ENCODE data around the gene MED7.

MED7 gene

DNA sequence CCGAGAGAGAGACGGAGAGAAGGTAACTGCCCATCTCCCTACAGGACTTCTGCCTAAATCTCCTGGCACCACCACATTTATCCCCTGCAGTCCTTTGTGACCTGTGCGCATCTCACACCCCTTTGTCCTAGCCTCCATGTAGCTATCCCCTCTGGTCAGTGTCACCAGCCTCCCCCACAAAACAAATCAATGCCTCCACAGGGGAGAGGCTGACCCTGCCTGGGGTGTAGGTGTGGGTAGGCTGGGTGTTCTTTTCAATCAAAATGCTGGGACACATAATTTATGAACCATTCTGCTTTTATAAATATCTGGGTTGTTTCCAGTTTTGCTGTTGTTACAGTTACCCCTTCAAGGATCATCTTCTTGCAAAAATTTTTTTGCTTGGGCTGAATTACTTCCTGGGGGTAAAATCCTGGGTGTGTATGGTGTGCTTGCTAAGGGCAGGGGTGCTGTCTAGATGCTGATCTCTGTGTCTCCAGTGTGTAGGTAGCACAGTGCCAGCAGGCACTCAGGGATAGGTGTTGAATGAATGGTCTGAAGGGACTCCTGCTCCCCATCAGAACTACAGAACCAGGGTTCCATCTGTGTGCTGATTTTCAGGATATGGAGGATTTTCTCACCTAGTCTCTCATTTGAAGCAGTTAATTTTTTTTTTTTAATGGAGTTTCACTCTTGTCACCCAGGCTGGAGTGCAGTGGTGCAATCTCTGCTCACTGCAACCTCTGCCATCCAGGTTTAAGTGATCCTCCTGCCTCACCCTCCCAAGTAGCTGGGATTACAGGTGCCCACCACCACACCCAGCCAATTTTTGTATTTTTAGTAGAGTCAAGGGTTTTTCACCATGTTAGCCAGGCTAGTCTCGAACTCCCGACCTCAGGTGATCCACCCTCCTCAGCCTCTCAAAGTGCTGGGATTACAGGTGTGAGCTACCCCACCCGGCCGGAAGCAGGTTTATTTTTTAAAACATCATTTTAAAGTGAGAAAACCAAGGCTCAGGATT is 23.8 kb upstream of the MED7 start, which contains the start of gene GARIN3:
TSS of gene GARIN3 (minus strand) at position 51 of the 1,000 bp plus-strand sequence. CDS start 96 bp downstream, outside the sequence.
- no peak for TF ChIP-seq POLR2AphosphoS5 (IDR thresholded peaks at IDR 0.05; ENCODE audit: low read depth, low read length)
- TF ChIP-seq, protein P1, sequence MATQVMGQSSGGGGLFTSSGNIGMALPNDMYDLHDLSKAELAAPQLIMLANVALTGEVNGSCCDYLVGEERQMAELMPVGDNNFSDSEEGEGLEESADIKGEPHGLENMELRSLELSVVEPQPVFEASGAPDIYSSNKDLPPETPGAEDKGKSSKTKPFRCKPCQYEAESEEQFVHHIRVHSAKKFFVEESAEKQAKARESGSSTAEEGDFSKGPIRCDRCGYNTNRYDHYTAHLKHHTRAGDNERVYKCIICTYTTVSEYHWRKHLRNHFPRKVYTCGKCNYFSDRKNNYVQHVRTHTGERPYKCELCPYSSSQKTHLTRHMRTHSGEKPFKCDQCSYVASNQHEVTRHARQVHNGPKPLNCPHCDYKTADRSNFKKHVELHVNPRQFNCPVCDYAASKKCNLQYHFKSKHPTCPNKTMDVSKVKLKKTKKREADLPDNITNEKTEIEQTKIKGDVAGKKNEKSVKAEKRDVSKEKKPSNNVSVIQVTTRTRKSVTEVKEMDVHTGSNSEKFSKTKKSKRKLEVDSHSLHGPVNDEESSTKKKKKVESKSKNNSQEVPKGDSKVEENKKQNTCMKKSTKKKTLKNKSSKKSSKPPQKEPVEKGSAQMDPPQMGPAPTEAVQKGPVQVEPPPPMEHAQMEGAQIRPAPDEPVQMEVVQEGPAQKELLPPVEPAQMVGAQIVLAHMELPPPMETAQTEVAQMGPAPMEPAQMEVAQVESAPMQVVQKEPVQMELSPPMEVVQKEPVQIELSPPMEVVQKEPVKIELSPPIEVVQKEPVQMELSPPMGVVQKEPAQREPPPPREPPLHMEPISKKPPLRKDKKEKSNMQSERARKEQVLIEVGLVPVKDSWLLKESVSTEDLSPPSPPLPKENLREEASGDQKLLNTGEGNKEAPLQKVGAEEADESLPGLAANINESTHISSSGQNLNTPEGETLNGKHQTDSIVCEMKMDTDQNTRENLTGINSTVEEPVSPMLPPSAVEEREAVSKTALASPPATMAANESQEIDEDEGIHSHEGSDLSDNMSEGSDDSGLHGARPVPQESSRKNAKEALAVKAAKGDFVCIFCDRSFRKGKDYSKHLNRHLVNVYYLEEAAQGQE (IDR thresholded peaks at IDR 0.05; ENCODE audit: insufficient read depth in 1 of 2, low read depth in 2 of 2, low read length in 2 of 2) = no peak
- no peak for TF ChIP-seq FOXP2 (optimal IDR thresholded peaks at IDR 0.05; ENCODE audit: borderline replicate concordance, extremely low read depth, extremely low read length, insufficient read depth)
- TF ChIP-seq TAF1 (IDR thresholded peaks at IDR 0.05; ENCODE audit: borderline replicate concordance, insufficient read depth, low read length) = no peak
- TF ChIP-seq SIN3A (IDR thresholded peaks at IDR 0.05; ENCODE audit: borderline replicate concordance, insufficient read depth, low read length) = no peak

DNA sequence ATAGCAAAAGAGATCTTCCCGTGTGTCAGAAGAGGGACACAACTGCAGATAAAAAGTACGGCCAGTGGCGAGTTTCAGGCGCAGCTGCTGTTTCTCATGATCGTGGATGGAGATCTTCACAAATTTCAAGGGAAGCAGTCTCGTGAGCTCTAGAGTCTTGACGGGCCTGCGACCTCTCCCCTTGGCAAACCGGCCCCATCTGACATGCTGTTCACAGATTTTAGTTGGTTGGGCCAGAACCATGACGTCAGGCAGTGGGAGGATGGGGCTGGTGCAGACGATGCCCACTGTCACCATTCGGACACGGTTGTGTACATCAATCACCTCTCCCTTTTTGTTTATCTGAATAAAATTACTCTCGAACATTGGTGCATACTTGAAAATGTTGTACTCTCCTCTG is 23.0 kb upstream of the MED7 start:
- no peak for TF ChIP-seq SIN3A (IDR thresholded peaks at IDR 0.05; ENCODE audit: borderline replicate concordance, insufficient read depth, low read length)

GRCh38 chr5:157165261-157165660 is 22.6 kb upstream of the MED7 start:
- TF ChIP-seq TAF1 (IDR thresholded peaks at IDR 0.05; ENCODE audit: borderline replicate concordance, insufficient read depth, low read length) (no peak), POLR2AphosphoS5 (IDR thresholded peaks at IDR 0.05; ENCODE audit: low read depth, low read length) (no peak), FOXP2 (optimal IDR thresholded peaks at IDR 0.05; ENCODE audit: borderline replicate concordance, extremely low read depth, extremely low read length, insufficient read depth) (no peak), SIN3A (IDR thresholded peaks at IDR 0.05; ENCODE audit: borderline replicate concordance, insufficient read depth, low read length) (no peak)
- TF ChIP-seq, protein P1 (IDR thresholded peaks at IDR 0.05; ENCODE audit: insufficient read depth in 1 of 2, low read depth in 2 of 2, low read length in 2 of 2) = no peak

DNA sequence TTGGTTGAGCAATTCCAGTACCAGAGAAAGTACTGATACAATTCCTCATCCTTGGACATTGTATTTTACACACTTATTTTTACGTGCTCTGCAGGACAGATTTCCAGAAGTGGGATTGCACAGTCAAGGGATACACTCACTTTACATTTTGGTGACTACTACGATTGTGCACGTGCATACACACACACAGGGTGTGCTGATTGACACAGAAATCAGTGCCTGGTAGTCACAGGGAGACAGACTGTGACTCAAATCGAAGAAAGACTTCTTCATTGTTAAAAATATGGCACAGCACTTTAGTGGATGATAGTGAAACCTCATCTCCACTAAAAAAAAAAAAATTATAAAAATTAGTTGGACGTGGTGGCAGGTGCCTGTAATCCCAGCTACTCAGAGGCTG is 21.9 kb upstream of the MED7 start:
- TF ChIP-seq POLR2AphosphoS5 (IDR thresholded peaks at IDR 0.05; ENCODE audit: low read depth, low read length) (no peak), SIN3A (IDR thresholded peaks at IDR 0.05; ENCODE audit: borderline replicate concordance, insufficient read depth, low read length) (no peak), FOXP2 (optimal IDR thresholded peaks at IDR 0.05; ENCODE audit: borderline replicate concordance, extremely low read depth, extremely low read length, insufficient read depth) (no peak), TAF1 (IDR thresholded peaks at IDR 0.05; ENCODE audit: borderline replicate concordance, insufficient read depth, low read length) (no peak)
- TF ChIP-seq, protein P1 (IDR thresholded peaks at IDR 0.05; ENCODE audit: insufficient read depth in 1 of 2, low read depth in 2 of 2, low read length in 2 of 2) = no peak

- TF ChIP-seq, protein P1 (IDR thresholded peaks at IDR 0.05; ENCODE audit: insufficient read depth in 1 of 2, low read depth in 2 of 2, low read length in 2 of 2) = no peak
- TF ChIP-seq SIN3A (IDR thresholded peaks at IDR 0.05; ENCODE audit: borderline replicate concordance, insufficient read depth, low read length) (no peak), TAF1 (IDR thresholded peaks at IDR 0.05; ENCODE audit: borderline replicate concordance, insufficient read depth, low read length) (no peak), FOXP2 (optimal IDR thresholded peaks at IDR 0.05; ENCODE audit: borderline replicate concordance, extremely low read depth, extremely low read length, insufficient read depth) (no peak), POLR2AphosphoS5 (IDR thresholded peaks at IDR 0.05; ENCODE audit: low read depth, low read length) (no peak)
Observed at GRCh38 chr5:157162919-157163510, 20.4 kb upstream of the MED7 start.
